Measurements from ENCODE around the gene IL9. TPM values are rescaled to one million over a fixed set of nuclear protein-coding genes. Genes with fewer than 3 reads are reported as not detected.

The IL9 gene
- total RNA-seq, 1 experiment from 2014 or later = not detected

GRCh38 chr5:135880278-135880677, 15.4 kb downstream of the IL9 start:
- no peaks in the 10 kb centered on the region for H3K9me3 ChIP-seq (ENCODE audit: low read depth, low read length, poor library complexity, severe bottlenecking)
- ChIA-PET POLR2A (ENCODE audit: low non-redundant PET) (no interaction called here), CTCF (no interaction called here)
- H3K4me1 ChIP-seq (ENCODE audit: insufficient read depth, low read length, poor library complexity, severe bottlenecking) = no peaks in the 10 kb centered on the region
- TF ChIP-seq, protein P1, sequence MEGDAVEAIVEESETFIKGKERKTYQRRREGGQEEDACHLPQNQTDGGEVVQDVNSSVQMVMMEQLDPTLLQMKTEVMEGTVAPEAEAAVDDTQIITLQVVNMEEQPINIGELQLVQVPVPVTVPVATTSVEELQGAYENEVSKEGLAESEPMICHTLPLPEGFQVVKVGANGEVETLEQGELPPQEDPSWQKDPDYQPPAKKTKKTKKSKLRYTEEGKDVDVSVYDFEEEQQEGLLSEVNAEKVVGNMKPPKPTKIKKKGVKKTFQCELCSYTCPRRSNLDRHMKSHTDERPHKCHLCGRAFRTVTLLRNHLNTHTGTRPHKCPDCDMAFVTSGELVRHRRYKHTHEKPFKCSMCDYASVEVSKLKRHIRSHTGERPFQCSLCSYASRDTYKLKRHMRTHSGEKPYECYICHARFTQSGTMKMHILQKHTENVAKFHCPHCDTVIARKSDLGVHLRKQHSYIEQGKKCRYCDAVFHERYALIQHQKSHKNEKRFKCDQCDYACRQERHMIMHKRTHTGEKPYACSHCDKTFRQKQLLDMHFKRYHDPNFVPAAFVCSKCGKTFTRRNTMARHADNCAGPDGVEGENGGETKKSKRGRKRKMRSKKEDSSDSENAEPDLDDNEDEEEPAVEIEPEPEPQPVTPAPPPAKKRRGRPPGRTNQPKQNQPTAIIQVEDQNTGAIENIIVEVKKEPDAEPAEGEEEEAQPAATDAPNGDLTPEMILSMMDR (conservative IDR thresholded peaks at IDR 0.05; ENCODE audit: low read depth, low read length) = peak; percentile 49
- TF ChIP-seq EZH2 (IDR thresholded peaks at IDR 0.05; ENCODE audit: borderline replicate concordance, low read depth, low read length, poor library complexity, severe bottlenecking) = no peak
- no peak overlapping the region for H3K4me3 ChIP-seq (ENCODE audit: low read depth, low read length, poor library complexity, severe bottlenecking)
- H3K27me3 ChIP-seq (replicated peaks; ENCODE audit: insufficient read depth, low read depth, low read length, poor library complexity) = peaks cover 34% of the 10 kb centered on the region
- H3K27ac ChIP-seq (ENCODE audit: low read depth, low read length, poor library complexity, severe bottlenecking) = no peak overlapping the region
- BruUV-seq (replicated peaks) = no TSS peak
- intact Hi-C loops (cut with micrococcal nuclease; ENCODE audit: unreplicated experiment) = loop anchor here (10.0 kb wide), 1 partner anchor 895 kb away; no protein-coding TSS in a partner anchor
- DNase-seq (ENCODE audit: low spot score) = peak; percentile 27
- no peaks in the 10 kb centered on the region for H3K36me3 ChIP-seq (ENCODE audit: insufficient read depth, low read length, poor library complexity, severe bottlenecking)

DNA sequence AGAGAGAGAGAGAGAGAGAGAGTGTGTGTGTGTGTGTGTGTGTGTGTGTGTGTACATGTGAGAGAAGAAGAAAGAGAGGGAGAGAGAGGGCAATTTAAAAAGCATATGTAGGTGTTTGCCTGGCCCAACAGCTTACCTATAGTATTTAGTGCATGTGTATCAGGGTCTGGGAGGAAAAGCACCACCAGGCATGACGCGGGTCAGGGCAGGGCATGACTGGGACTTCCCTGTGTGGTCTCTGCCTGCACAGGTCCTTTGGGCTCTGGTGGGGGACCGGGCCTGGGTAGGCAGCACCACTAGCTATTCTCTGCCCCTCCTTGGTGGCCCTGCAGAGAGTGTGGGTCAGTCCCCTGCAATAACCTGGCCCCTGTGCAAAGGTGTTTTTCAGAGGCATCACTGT, 16.1 kb downstream of the IL9 start:
- H3K27me3 ChIP-seq (replicated peaks; ENCODE audit: insufficient read depth, low read depth, low read length, poor library complexity) = peaks cover 30% of the 10 kb centered on the region
- no TSS peak for BruUV-seq (replicated peaks)
- H3K4me1 ChIP-seq (ENCODE audit: insufficient read depth, low read length, poor library complexity, severe bottlenecking) = no peaks in the 10 kb centered on the region
- ChIA-PET CTCF (no interaction called here), POLR2A (ENCODE audit: low non-redundant PET) (no interaction called here)
- H3K4me3 ChIP-seq (ENCODE audit: low read depth, low read length, poor library complexity, severe bottlenecking) = no peak overlapping the region
- H3K27ac ChIP-seq (ENCODE audit: low read depth, low read length, poor library complexity, severe bottlenecking) = no peak overlapping the region
- no peak for DNase-seq (ENCODE audit: low spot score)
- no peaks in the 10 kb centered on the region for H3K9me3 ChIP-seq (ENCODE audit: low read depth, low read length, poor library complexity, severe bottlenecking)
- H3K36me3 ChIP-seq (ENCODE audit: insufficient read depth, low read length, poor library complexity, severe bottlenecking) = no peaks in the 10 kb centered on the region
- intact Hi-C loops (cut with micrococcal nuclease; ENCODE audit: unreplicated experiment) = no loop called here
- TF ChIP-seq, protein P1 (conservative IDR thresholded peaks at IDR 0.05; ENCODE audit: low read depth, low read length) = no peak
- TF ChIP-seq EZH2 (IDR thresholded peaks at IDR 0.05; ENCODE audit: borderline replicate concordance, low read depth, low read length, poor library complexity, severe bottlenecking) = no peak

DNA sequence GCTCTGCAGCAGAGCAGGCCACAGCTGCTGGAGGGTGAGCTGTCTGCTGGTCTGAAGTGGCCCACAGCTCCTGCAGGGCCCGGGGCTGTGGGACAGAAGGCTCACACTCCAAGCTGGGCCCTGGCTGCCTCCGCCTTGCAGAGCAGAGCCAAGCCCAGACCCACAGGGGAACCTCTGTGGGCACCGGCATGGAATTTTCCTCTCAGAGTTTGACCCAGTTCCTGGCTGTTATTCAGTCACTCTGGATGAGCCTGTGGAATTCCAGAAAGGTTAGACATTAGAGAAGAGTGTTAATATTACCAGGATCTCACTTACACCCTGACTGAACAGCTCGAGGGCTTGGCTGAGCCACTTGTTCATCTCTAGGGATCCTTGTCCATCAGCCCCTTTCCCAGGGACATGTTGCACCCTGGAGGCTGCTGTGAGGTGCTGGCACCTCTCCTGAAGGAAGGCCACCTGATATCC, 17.5 kb downstream of the IL9 start:
- intact Hi-C loops (cut with micrococcal nuclease; ENCODE audit: unreplicated experiment) = no loop called here
- Histone ChIP-seq H3K9me3 (ENCODE audit: low read depth, low read length, poor library complexity, severe bottlenecking) (no peaks in the 10 kb centered on the region), H3K4me1 (ENCODE audit: insufficient read depth, low read length, poor library complexity, severe bottlenecking) (no peaks in the 10 kb centered on the region), H3K27ac (ENCODE audit: low read depth, low read length, poor library complexity, severe bottlenecking) (no peak overlapping the region), H3K36me3 (ENCODE audit: insufficient read depth, low read length, poor library complexity, severe bottlenecking) (no peaks in the 10 kb centered on the region), H3K4me3 (ENCODE audit: low read depth, low read length, poor library complexity, severe bottlenecking) (no peak overlapping the region), H3K27me3 (replicated peaks; ENCODE audit: insufficient read depth, low read depth, low read length, poor library complexity) (peaks cover 34% of the 10 kb centered on the region)
- TF ChIP-seq EZH2 (IDR thresholded peaks at IDR 0.05; ENCODE audit: borderline replicate concordance, low read depth, low read length, poor library complexity, severe bottlenecking) = no peak
- TF ChIP-seq, protein P1 (conservative IDR thresholded peaks at IDR 0.05; ENCODE audit: low read depth, low read length) = no peak
- ChIA-PET POLR2A (ENCODE audit: low non-redundant PET) (no interaction called here), CTCF (no interaction called here)
- no peak for DNase-seq (ENCODE audit: low spot score)
- no TSS peak for BruUV-seq (replicated peaks)

All from A673 (cell line).